GM10266 (cell line): ENCODE results near the gene IGFBP3.

ENCODE experiments used
- DNase-seq: peaks from one replicate; pipeline ENCODE4 v3.0.0; 2012; ENCODE audit errors: extremely low spot score
- TF ChIP-seq, protein P1 (sequence below): IDR thresholded peaks from 2 replicates; pipeline ENCODE4 v1.5.1; 2012; ENCODE audit warnings: mild to moderate bottlenecking, low read depth; ENCODE audit not compliant: control insufficient read depth, insufficient read depth; ENCODE audit errors: missing control alignments

Gene IGFBP3

DNA sequence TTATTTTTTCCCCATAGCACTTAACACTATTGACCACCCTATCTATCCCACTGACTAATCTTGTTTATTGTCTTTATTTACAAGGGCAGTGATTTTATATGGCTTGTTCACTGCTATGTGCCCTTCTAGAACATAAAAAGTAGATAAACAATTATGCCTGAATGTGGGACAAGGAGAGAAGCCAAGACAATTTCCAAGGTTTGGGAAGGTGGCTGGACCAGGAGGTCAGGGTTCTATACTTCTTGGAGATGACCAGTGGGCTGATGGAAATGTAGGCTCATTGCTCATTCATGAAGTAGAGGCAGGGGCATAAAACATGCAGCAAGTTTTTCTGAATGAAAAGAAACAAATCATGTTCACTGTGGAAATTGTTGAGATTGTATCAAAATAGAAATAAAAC lies 11.5 kb downstream of the IGFBP3 start:
- TF ChIP-seq, protein P1, sequence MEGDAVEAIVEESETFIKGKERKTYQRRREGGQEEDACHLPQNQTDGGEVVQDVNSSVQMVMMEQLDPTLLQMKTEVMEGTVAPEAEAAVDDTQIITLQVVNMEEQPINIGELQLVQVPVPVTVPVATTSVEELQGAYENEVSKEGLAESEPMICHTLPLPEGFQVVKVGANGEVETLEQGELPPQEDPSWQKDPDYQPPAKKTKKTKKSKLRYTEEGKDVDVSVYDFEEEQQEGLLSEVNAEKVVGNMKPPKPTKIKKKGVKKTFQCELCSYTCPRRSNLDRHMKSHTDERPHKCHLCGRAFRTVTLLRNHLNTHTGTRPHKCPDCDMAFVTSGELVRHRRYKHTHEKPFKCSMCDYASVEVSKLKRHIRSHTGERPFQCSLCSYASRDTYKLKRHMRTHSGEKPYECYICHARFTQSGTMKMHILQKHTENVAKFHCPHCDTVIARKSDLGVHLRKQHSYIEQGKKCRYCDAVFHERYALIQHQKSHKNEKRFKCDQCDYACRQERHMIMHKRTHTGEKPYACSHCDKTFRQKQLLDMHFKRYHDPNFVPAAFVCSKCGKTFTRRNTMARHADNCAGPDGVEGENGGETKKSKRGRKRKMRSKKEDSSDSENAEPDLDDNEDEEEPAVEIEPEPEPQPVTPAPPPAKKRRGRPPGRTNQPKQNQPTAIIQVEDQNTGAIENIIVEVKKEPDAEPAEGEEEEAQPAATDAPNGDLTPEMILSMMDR, result no peak
- DNase-seq, result no peak

DNA sequence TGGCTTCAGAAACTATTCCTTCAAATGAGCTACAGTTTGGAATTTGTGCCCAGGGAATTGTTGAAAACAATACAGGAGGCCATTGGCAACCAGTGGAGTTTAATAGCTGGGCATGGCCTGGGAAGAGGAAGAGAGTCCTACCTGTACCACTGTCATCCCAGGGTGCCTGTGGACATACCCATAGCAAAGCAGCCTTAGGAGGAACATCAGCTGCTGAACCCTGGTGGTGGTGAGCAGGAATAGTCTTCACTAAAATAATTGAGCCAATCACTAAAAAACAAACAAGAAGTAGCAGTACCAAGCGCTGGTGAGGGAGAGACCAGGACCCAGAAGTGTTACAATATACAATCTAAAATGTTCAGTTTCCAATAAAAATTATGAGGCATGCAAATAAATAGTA lies 18.3 kb downstream of the IGFBP3 start:
- DNase-seq, result no peak
- TF ChIP-seq, protein P1, result no peak

DNA sequence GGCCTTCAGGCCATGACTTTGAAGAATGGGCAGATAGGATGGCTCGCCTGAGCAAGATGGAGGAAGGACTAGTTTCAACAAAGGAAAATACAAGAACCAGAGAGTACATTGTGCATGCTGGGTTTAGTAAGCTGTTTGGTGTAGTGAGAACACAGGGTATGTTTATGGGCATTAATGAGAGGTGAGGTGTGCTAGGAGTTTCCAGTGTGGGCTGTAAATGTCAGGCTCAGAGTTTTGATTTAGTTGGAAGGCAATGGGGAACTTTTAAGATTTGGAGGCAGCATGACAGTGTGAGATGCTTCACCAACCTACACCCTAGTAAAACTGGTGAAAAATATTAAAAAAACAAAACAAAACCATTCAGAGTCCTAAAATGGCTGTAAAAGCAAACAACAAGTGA lies 19.5 kb downstream of the IGFBP3 start:
- no peak for DNase-seq
- TF ChIP-seq, protein P1, result no peak

DNA sequence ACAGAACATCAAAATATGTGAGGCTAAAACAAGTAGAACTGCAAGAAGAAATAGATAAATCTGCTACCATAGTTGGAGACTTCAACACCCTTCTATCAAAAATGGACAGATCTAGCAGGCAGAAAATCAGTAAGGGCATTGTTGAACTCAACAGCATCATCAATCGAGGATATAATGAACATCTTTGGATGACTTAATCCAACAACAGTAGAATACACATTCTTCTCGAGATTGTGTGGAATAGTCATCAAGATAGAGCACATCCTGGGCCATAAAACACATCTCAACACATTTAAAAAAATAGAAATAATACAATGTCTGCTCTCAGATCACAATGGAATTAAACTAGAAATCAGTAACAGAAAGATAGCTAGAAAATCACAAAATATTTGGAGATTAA lies 22.9 kb downstream of the IGFBP3 start:
- DNase-seq, result no peak
- TF ChIP-seq, protein P1, result no peak

DNA sequence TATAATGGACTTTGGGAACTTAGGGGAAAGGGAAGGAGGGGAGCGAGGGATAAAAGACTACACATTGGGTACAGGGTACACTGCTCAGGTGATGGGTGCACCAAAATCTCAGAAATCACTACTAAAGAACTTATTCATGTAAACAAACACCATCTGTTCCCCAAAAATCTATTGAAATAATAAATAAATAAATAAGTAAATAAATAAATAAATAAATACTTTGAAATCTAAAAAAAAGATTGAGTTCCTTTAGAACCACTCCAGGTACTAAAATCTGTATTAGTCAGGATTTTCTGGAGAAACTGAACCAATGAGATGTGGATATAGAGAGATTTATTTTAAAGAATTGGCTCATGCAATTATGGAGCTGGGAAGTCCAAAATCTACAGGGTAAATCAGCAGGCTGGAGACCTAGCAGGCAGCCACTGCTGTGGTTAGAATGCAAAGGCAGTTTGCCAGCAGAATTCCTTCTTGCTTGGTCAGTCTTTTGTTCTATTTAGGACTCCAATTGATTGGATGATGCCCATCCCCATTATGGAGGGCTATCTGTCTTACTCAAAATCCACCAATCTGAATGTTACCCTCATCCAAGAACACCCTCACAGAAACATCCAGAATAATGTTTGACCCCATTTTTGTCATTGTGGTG lies 23.9 kb downstream of the IGFBP3 start:
- no peak for DNase-seq
- TF ChIP-seq, protein P1, result no peak

DNA sequence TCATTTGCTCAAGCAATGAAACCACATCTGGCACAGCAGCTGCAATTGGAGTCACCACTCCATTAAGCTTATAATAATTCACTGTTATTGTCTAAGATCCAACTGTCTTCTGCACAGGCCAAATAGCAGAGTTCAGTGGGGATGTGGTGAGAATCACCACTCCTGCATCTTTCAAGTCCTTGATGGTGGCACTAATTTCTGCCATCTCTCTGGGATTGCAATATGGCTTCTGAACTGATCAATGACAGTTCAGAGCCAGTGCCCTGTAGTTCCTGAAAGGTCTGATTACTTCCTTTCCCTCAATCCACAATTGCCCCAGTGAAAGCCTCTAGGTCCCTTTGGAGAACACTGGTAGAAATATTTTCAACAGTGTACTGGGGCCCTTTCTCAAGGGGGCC lies 26.4 kb downstream of the IGFBP3 start:
- no peak for DNase-seq
- TF ChIP-seq, protein P1, result no peak

DNA sequence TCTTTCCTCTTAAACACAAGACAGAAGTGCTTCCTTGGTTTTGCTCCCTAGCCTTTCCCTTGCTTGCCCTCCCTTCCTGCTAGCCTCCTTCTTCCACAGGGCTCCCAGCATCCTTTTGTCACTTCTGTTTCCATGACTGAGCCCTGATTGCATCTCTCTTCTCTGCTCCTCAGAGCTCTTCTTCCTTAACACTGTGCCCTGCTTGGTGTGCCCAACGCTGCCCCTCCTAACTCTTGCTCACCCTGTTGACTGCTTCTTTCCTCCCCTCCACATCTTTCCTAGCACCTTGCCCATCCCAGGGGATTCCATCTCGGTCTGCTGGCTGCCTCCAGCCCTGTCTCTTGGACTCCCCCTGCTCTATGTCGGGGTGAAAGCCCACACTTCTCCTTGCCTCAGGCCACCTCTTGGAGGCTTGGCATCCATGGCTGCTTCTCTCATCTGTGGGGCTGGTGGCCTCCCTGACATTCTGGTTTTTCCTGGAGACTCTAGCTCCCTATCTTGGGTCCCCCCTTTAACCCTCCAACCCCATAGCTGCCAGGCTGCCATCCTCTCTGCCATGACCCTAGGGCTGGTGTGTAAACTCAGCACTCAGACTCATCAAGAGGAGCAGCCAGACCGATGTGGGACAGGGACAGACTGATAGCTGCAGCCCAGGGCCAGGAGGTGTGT lies 26.9 kb downstream of the IGFBP3 start:
- DNase-seq, result no peak
- TF ChIP-seq, protein P1, result no peak
